K562 (cell line): ENCODE data around the gene COL26A1. TPM values are rescaled to one million over a fixed set of nuclear protein-coding genes. Genes with fewer than 3 reads are reported as not detected.

Experiments
- ATAC-seq: fragments of 200-7000 bp; cut with Tn5 transposase; 3 replicates; pipeline ENCODE4 v1.9.1; 2020; ENCODE audit warnings: moderate library complexity
- BruUV-seq: library from RNA; stranded (reverse); fragments of 400-500 nt; replicated peaks from 2 replicates; lab custom pipeline; 2021; lab: Mats Ljungman, UMichigan
- CTCF ChIA-PET: fragments of 300-600 bp; formaldehyde crosslinking; extraction: SDS; loops from one replicate; lab custom pipeline; 2021; ENCODE audit warnings: low intra/inter-chr PET ratio; lab: Yijun Ruan, JAX
- POLR2A ChIA-PET: fragments of 300-600, 350-650 bp; sonication (Branson Sonifier 250); formaldehyde crosslinking; extraction: SDS; loops from one replicate; lab custom pipeline; 2021; ENCODE audit warnings: antibody characterized with exemption, inconsistent platforms; lab: Yijun Ruan, JAX
- DNase-seq, 4 experiments: peaks; one replicate each; pipeline versions ENCODE4 v3.0.0 to v3.0.0-alpha.2; 2011 to 2018; ENCODE audit warnings: low spot score in 3 of 4, mixed read lengths in 3 of 4; ENCODE audit errors: extremely low read depth in 1 of 4
- FAIRE-seq: peaks from 2 replicates; lab custom pipeline; 2011; peaks lifted over from hg19 to GRCh38; lab: Jason Lieb, UNC
- H2AFZ ChIP-seq: 2 replicates; pipeline ENCODE4 v1.6.0; 2011; ENCODE audit warnings: low read depth, low read length, control low read depth, inconsistent platforms
- H3K27ac ChIP-seq: fragments of 200-600 bp; 3 replicates; pipeline ENCODE4 v1.8.0; 2011; ENCODE audit warnings: low read depth, mild to moderate bottlenecking, control low read depth, inconsistent platforms, low read length, moderate library complexity, mixed read lengths; ENCODE audit errors: extremely low read depth
- H3K27me3 ChIP-seq, 2 experiments: fragments of 300-600 bp in 1 of 2; 2 replicates in 1 of 2; 3 replicates in 1 of 2; pipeline versions ENCODE4 v1.6.0 to v1.8.0; 2011; ENCODE audit warnings: inconsistent platforms in 2 of 2, low read length in 2 of 2, mild to moderate bottlenecking in 1 of 2, mixed read lengths in 1 of 2, moderate library complexity in 1 of 2; ENCODE audit not compliant: control insufficient read depth in 2 of 2, insufficient read depth in 2 of 2
- H3K36me3 ChIP-seq: fragments of 300-600 bp; 3 replicates; pipeline ENCODE4 v1.8.0; 2011; ENCODE audit warnings: mild to moderate bottlenecking, low read length, inconsistent platforms; ENCODE audit not compliant: control insufficient read depth, insufficient read depth
- H3K4me1 ChIP-seq, 2 experiments: fragments of 200-600 bp in 1 of 2; replicated peaks in 1 of 2; 2 replicates in 1 of 2; 3 replicates in 1 of 2; pipeline versions ENCODE4 v1.5.1 to v1.8.0; 2011; ENCODE audit warnings: inconsistent platforms in 2 of 2, low read length in 2 of 2, mild to moderate bottlenecking in 1 of 2, mixed read lengths in 1 of 2, moderate library complexity in 1 of 2; ENCODE audit not compliant: control insufficient read depth in 2 of 2, insufficient read depth in 2 of 2
- H3K4me2 ChIP-seq: 2 replicates; pipeline ENCODE4 v1.6.1; 2011; ENCODE audit warnings: low read length, control low read depth, inconsistent platforms, mixed read lengths; ENCODE audit not compliant: insufficient read depth
- H3K4me3 ChIP-seq: fragments of 200-600 bp; sonication (generic), shearing (Covaris generic); 2 replicates; pipeline ENCODE4 v1.5.1; 2016; ENCODE audit warnings: control low read depth, inconsistent platforms
- H3K79me2 ChIP-seq: fragments of 200-600 bp; 3 replicates; pipeline ENCODE4 v1.8.0; 2011; ENCODE audit warnings: low read length, inconsistent platforms; ENCODE audit not compliant: control insufficient read depth, insufficient read depth
- H3K9ac ChIP-seq, 2 experiments: 2 replicates each; pipeline versions ENCODE4 v1.6.0 to v1.6.1; 2011; ENCODE audit warnings: low read depth in 2 of 2, low read length in 2 of 2, control low read depth in 1 of 2, inconsistent platforms in 1 of 2, mild to moderate bottlenecking in 1 of 2, mixed read lengths in 1 of 2; ENCODE audit not compliant: insufficient read depth in 1 of 2
- H3K9me1 ChIP-seq: one replicate; pipeline ENCODE4 v1.6.0; 2011; ENCODE audit warnings: inconsistent platforms, mild to moderate bottlenecking, low read length, moderate library complexity; ENCODE audit not compliant: control insufficient read depth, insufficient read depth
- H3K9me3 ChIP-seq: replicated peaks from 2 replicates; pipeline ENCODE4 v1.5.1; 2011; ENCODE audit warnings: low read depth, low read length, inconsistent platforms; ENCODE audit not compliant: control insufficient read depth, insufficient read depth
- H4K20me1 ChIP-seq: replicated peaks from 2 replicates; pipeline ENCODE4 v1.6.1; 2011; ENCODE audit warnings: low read length, inconsistent platforms, mixed read lengths; ENCODE audit not compliant: control insufficient read depth, insufficient read depth
- CREB1 ChIP-seq, 2 experiments: sonication (generic) in 1 of 2; formaldehyde crosslinking in 1 of 2; IDR thresholded peaks; 2 replicates each; pipeline versions ENCODE4 v1.6.1 to v1.8.0; 2012 to 2022; ENCODE audit warnings: inconsistent platforms in 1 of 2, mild to moderate bottlenecking in 1 of 2, missing genetic modification reagents in 1 of 2, moderate library complexity in 1 of 2
- DEAF1 ChIP-seq: fragments of 450-650 bp; formaldehyde crosslinking; IDR thresholded peaks from 2 replicates; pipeline ENCODE4 v1.4.0; 2020; ENCODE audit warnings: mild to moderate bottlenecking, moderate library complexity
- FOXA1 ChIP-seq: fragments of 450-650 bp; IDR thresholded peaks from 2 replicates; pipeline ENCODE4 v1.6.1; 2016; ENCODE audit warnings: mild to moderate bottlenecking, borderline replicate concordance
- SMAD2 ChIP-seq: fragments of 150-350 bp; IDR thresholded peaks from 2 replicates; pipeline ENCODE4 v1.6.1; 2014; ENCODE audit warnings: low read depth, mild to moderate bottlenecking, low read length
- ZKSCAN8 ChIP-seq: fragments of 200-800 bp; sonication (Bioruptor generic); IDR thresholded peaks from 2 replicates; pipeline ENCODE4 v1.6.1; 2016; ENCODE audit warnings: missing genetic modification characterization, missing compliant biosample characterization
- ZNF121 ChIP-seq: sonication (generic); formaldehyde crosslinking; conservative IDR thresholded peaks from 2 replicates; pipeline ENCODE4 v1.8.0; 2022; ENCODE audit warnings: missing genetic modification reagents
- ZNF124 ChIP-seq: sonication (generic); formaldehyde crosslinking; IDR thresholded peaks from 2 replicates; pipeline ENCODE4 v1.8.1; 2022; ENCODE audit warnings: missing genetic modification reagents
- ZNF263 ChIP-seq: sonication (generic); formaldehyde crosslinking; IDR thresholded peaks from 2 replicates; pipeline ENCODE4 v1.8.0; 2022; ENCODE audit warnings: mild to moderate bottlenecking, missing genetic modification reagents, borderline replicate concordance
- ZNF445 ChIP-seq: fragments of 250-450 bp; sonication (Bioruptor Pico); IDR thresholded peaks from 2 replicates; pipeline ENCODE4 v1.4.0; 2020; ENCODE audit warnings: low read depth, mild to moderate bottlenecking, moderate library complexity
- WGBS: fragments of 100-300 bp; shearing (Covaris generic); methylation state at CpG from one replicate; pipeline ENCODE4 v1.1.6; 2016; ENCODE audit warnings: low coverage, mixed read lengths; ENCODE audit not compliant: insufficient coverage; ENCODE audit errors: missing lambda C conversion rate; 5-methylcytosine and 5-hydroxymethylcytosine counted together
- in situ Hi-C: fragments of 300-500 bp; cut with MboI; formaldehyde crosslinking; loops from 4 replicates; pipeline ENCODE4 v1.15.0; 2018; ENCODE audit warnings: inconsistent platforms, mixed read lengths
- intact Hi-C: fragments of 100-400 bp; cut with micrococcal nuclease; formaldehyde crosslinking; loops from 2 replicates; pipeline ENCODE4 v1.14.2; 2022
- polyA plus RNA-seq, 8 experiments: library from polyadenylated mRNA; depleted of rRNA in 4 of 8; stranded (reverse) in 5 of 8; unstranded in 3 of 8; fragments of >200 nt; fragmentation: Nextera tagmentation in 2 of 8; fragmentation: Illumina TruSeq in 1 of 8; extraction: Ambion mirVana in 2 of 8; extraction: Trizol in 1 of 8; gene quantifications; 2 replicates each; pipeline versions ENCODE4 v1.2.1 to v1.2.3, GENCODE V29; 2011 to 2014; ENCODE audit warnings: inconsistent platforms in 1 of 8, missing spikeins in 1 of 8
- total RNA-seq, 7 experiments: library from RNA; depleted of rRNA in 6 of 7; stranded (reverse); fragments of >200 nt in 6 of 7; fragmentation: Illumina TruSeq in 2 of 7; extraction: Trizol in 2 of 7; gene quantifications; 2 replicates each; pipeline versions ENCODE4 v1.2.1 to v1.2.3, GENCODE V29; 2011 to 2021; ENCODE audit warnings: low replicate concordance in 1 of 7

Gene COL26A1
- total and polyA plus RNA-seq, 9 of the 15 experiments (the other 6 are each of a cell fraction or from before 2014, with no cell fraction given), result 0.04 to 0.39 (median 0.07) TPM; not detected in 5

DNA sequence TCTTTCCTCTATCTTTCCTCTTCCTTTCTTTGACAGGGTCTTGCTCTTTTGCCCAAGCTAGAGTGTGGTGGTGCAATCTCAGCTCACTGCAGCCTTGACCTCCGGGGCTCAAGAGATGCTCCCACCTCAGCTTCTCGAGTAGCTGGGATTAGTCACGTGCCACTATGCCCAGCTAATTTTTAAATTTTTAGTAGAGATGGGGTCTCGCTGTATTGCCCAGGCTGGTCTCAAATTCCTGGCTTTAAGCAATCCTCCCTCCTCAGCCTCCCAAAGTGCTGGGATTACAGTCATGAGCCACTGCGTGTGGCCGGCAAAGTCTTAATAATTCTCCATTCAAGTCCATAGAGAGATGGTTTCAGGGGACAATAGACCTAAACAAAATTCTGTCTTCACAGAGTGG, 40.2 kb downstream of the COL26A1 start:
- Histone ChIP-seq H3K9me3 (no peaks in the 10 kb centered on the region), H3K4me1 (peaks cover 0 to 3% of the 10 kb centered on the region in 2 experiments; a peak in 1 of 5 replicates), H4K20me1 (peaks cover 13% of the 10 kb centered on the region; the same call in 1 of the 2 replicates), H2AFZ (no peak overlapping the region), H3K9ac (no peak overlapping the region), H3K4me2 (no peak overlapping the region), H3K79me2 (no peaks in the 10 kb centered on the region), H3K27ac (no peak overlapping the region), H3K9me1 (no peaks in the 10 kb centered on the region), H3K4me3 (no peak overlapping the region), H3K36me3 (no peaks in the 10 kb centered on the region), H3K27me3 (peaks cover 29 to 73% of the 10 kb centered on the region in 2 experiments)
- ATAC-seq, result no peak
- intact Hi-C loops (no loop called here), in situ Hi-C loops (no loop called here)
- no peak for DNase-seq
- BruUV-seq, result no TSS peak
- 0% methylated on average over 6 of the region's 6 CpGs for WGBS
- TF ChIP-seq CREB1 (IDR thresholded peaks at IDR 0.05), result no peak
- no peak for TF ChIP-seq CREB1 (CRISPR knock-in tag; IDR thresholded peaks at IDR 0.05)
- TF ChIP-seq ZNF121 (CRISPR knock-in tag), result peak; percentile 70
- no peak for FAIRE-seq
- CTCF ChIA-PET, result no interaction called here
- POLR2A ChIA-PET, result no interaction called here

- Histone ChIP-seq H3K27ac (no peak overlapping the region), H2AFZ (no peak overlapping the region), H3K4me2 (no peak overlapping the region), H3K9me1 (no peaks in the 10 kb centered on the region), H3K9ac (no peak overlapping the region), H3K36me3 (no peaks in the 10 kb centered on the region), H4K20me1 (peaks cover 7% of the 10 kb centered on the region; the same call in 1 of the 2 replicates), H3K27me3 (peaks cover 29 to 57% of the 10 kb centered on the region in 2 experiments), H3K9me3 (no peaks in the 10 kb centered on the region), H3K4me1 (peaks cover 0 to 3% of the 10 kb centered on the region in 2 experiments; a peak in 1 of 5 replicates), H3K4me3 (no peak overlapping the region), H3K79me2 (no peaks in the 10 kb centered on the region)
- no TSS peak for BruUV-seq
- CTCF ChIA-PET, result interaction anchor here (0.7 kb wide), 1 partner anchor 29 kb away, joined by 3 read pairs; no protein-coding TSS in a partner anchor
- DNase-seq (no peak), ATAC-seq (no peak)
- intact Hi-C loops, result no loop called here
- 2% methylated on average over 16 of the region's 16 CpGs for WGBS
- TF ChIP-seq DEAF1 (no peak), ZNF263 (peak; percentile 82), ZKSCAN8 (CRISPR knock-in tag) (no peak), CREB1 (IDR thresholded peaks at IDR 0.05) (no peak), CREB1 (CRISPR knock-in tag; IDR thresholded peaks at IDR 0.05) (no peak), ZNF445 (CRISPR knock-in tag) (no peak), ZNF124 (CRISPR knock-in tag) (no peak), SMAD2 (no peak), FOXA1 (no peak)
- TF ChIP-seq, all 486 proteins: peak for 1
- in situ Hi-C loops, result no loop called here
- POLR2A ChIA-PET, result no interaction called here
- FAIRE-seq, result no peak
Observed at GRCh38 chr7:101405474-101406067, 42.9 kb downstream of the COL26A1 start.
